ENCODE data around the gene MAEA.

MAEA gene

GRCh38 chr4:1289207-1290164 lies at the start of gene MAEA:
TSS of gene MAEA (plus strand) at chr4:1289891. CDS start at chr4:1289914, 23 bp downstream.
- peak; percentile 96 for DNase-seq (ENCODE audit: low read depth)

GRCh38 chr4:1239950-1240307 lies 49.8 kb upstream of the MAEA start:
- no peak for DNase-seq (ENCODE audit: low read depth)

- no peak for DNase-seq (ENCODE audit: low read depth)
These were observed 48.8 kb upstream of the MAEA start for GRCh38 chr4:1240721-1241465.

GRCh38 chr4:1241466-1241935 lies 48.2 kb upstream of the MAEA start:
- DNase-seq (ENCODE audit: low read depth), result no peak

GRCh38 chr4:1241936-1242505 lies 47.7 kb upstream of the MAEA start:
- no peak for DNase-seq (ENCODE audit: low read depth)

- no peak for DNase-seq (ENCODE audit: low read depth)
These were observed 46.9 kb upstream of the MAEA start for GRCh38 chr4:1242506-1243450.

- no peak for DNase-seq (ENCODE audit: low read depth)
These were observed 46.1 kb upstream of the MAEA start for GRCh38 chr4:1243451-1244080.

GRCh38 chr4:1244081-1244977 lies 45.4 kb upstream of the MAEA start:
- no peak for DNase-seq (ENCODE audit: low read depth)

- DNase-seq (ENCODE audit: low read depth), result no peak
These were observed 44.7 kb upstream of the MAEA start for GRCh38 chr4:1244978-1245471.

GRCh38 chr4:1245481-1246051 lies 44.1 kb upstream of the MAEA start:
- DNase-seq (ENCODE audit: low read depth), result no peak

- no peak for DNase-seq (ENCODE audit: low read depth)
These were observed 43.4 kb upstream of the MAEA start for GRCh38 chr4:1246111-1246881.

GRCh38 chr4:1246901-1247863 lies 42.5 kb upstream of the MAEA start:
- DNase-seq (ENCODE audit: low read depth), result no peak

GRCh38 chr4:1247864-1248244 lies 41.8 kb upstream of the MAEA start:
- no peak for DNase-seq (ENCODE audit: low read depth)

GRCh38 chr4:1248245-1249147 lies 41.2 kb upstream of the MAEA start, which contains the start of gene CTBP1:
TSS of gene CTBP1 (minus strand) at chr4:1249130. CDS start at chr4:1241331, 7,799 bp downstream.
- peak; percentile 82 for DNase-seq (ENCODE audit: low read depth)

GRCh38 chr4:1249148-1249730 lies 40.5 kb upstream of the MAEA start:
- DNase-seq (ENCODE audit: low read depth), result peak; percentile 78

Measured in stimulated activated CD8-positive, alpha-beta memory T cell treated with anti-CD3 and anti-CD28 coated beads, Interleukin-12 subunit alpha, Interleukin-12 subunit beta, amount 100 ng/mL, for 4 hours (primary cell).